ENCODE data around the gene RAB9B.
A peak's percentile ranks its signal among the peaks of the same experiment; 100 is the strongest.

RAB9B gene

GRCh38 chrX:103806862-103807474 is 25.1 kb downstream of the RAB9B start:
- DNase-seq: no peak

- DNase-seq: no peak
Observed at GRCh38 chrX:103805860-103806259, 26.2 kb downstream of the RAB9B start.

- no peak for DNase-seq
Observed at GRCh38 chrX:103800318-103800717, 31.7 kb downstream of the RAB9B start.

DNA sequence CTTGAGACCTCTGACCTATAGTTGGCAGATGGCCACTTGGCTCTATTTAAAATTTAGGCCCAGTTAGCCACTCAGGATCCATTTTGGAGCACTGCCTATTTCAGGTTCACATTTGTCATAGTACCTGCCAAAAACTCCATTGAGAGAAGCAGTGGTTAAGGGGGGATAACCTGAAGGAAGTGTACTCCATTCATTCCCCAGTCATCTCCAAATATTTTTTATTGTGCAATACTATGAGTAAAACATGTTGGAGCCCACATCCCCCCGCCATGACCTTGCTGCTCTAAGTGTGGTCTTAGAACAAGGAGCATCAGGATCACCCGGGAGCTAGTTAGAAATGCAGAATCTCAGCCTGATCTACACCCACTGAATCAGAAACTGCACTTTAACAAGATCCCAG is 34.4 kb downstream of the RAB9B start:
- no peak for DNase-seq

DNA sequence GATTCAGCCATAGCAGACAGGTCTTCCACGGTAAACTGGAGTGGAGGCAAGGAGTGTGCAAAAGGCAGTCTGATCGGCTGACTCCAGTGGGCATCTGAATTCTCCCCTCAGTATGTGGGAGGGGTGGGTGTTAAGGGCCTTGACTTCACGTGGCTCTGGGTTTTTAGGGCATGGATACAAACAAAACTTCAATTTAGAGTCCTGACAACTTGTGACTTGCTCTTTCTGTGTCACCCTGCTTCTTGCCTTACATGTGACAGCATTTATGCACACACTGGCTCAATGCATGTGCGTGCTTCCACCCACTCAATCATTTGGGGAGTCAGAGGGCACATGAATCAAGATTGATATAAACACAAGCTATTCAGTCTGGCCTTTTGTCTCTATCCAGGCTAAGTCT is 37.9 kb downstream of the RAB9B start:
- DNase-seq: no peak

DNA sequence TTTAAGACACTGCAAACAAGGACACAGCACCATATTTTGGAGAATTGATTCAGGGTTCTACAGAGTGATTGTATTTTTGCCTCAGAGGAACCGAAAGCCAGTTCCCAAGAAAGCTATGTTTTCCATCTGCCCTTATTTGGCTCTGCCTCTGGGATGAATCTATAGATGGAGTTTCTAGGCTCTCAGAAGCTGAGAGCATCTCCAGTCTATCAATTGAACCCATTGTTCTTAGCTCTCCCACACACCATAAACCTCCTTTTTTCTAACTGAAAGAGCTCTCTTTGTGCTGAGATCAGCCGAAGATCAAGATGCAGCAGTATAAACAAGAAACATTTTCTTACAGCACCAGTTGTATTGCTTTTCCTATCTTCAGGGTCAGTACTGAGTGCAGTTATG is 38.5 kb downstream of the RAB9B start:
- no peak for DNase-seq

DNA sequence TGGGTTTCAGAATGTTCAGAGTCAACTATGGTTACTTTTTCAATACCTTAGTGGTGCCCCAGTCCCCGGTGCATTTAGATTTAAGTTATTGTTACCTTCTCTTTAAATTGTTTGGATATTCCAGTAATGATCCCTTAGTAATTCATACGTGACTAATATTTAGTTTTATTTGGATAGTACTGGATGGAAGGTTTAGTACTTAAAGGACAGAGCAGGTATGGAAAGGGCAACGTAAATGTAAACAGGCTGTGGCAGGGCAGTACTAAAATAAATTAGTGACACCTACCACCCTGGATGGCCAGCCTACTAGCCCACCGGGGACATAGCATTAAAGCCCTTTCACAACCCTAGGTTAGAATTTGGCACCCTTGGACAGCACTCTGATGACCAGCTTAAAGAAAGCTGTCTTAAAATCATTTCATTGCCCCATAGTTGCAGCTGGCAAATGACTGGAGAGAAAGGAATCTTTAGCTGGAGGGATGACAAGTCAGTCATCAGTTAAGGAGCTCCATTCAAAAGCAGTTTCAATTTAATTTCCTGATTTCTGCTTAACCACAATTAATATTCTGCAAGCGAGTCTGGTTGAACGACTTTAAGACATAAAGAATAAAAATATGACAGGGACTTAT is 39.0 kb downstream of the RAB9B start:
- no peak for DNase-seq

- DNase-seq: no peak
Observed at GRCh38 chrX:103791826-103792485, 40.1 kb downstream of the RAB9B start.

DNA sequence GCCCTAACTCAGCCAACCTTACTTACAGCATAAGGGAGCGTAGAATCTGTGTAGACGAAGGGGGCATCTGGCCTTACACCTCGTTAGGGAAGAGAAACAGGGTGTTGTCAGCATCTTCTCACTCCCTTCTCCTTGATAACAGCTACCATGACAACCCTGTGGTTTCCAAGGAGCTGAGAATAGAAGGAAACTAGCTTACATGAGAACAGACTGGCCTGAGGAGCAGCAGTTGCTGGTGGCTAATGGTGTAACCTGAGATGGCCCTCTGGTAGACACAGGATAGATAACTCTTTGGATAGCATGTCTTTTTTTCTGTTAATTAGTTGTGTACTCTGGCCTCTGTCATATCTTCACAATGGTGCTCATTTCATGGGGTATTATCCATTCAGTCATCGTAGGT is 40.8 kb downstream of the RAB9B start:
- no peak for DNase-seq

DNA sequence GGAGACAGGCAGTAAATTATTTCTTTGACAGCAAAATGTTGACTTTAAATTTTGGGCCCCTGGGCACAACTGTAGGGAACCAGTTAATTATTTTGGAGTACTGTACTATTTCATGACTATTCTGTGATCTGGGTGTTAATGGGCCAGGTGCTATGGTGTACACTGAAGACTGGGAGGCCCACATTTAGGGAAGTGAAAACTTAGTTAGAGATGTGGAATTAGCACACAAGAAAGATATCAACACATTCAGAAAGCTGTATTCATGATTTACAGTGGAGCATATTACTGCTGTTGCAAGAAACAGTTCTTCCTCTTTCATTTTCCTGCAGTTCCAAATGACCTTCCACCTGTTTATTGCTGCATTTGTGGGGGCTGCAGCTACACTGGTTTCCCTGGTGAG is 43.1 kb downstream of the RAB9B start:
- DNase-seq: no peak

DNA sequence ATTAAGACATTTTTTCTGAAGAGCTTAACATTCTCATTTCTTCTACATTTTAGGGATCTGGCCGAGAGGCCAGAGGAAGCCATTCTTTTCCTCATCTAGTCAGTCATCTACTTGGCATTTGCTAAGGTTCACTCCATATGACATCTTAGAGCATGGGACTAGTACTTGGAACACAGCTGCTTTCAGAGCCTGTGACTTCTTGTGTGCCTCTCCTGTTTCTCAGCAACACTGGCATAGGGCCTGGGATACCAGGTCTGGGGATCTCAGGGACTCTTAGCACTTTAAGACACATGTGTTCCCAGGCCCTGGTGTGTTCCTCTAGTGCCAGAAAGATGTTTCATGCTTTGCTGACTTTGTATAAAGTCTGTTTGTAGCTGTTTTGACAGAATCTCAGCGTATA is 48.1 kb downstream of the RAB9B start:
- no peak for DNase-seq

- DNase-seq: no peak
Observed at GRCh38 chrX:103783196-103783595, 48.9 kb downstream of the RAB9B start.

GRCh38 chrX:103782640-103783039 is 49.4 kb downstream of the RAB9B start:
- no peak for DNase-seq

GRCh38 chrX:103781706-103782105 is 50.4 kb downstream of the RAB9B start:
- DNase-seq: no peak

- DNase-seq: no peak
Observed at GRCh38 chrX:103781062-103781402, 51.0 kb downstream of the RAB9B start.

DNA sequence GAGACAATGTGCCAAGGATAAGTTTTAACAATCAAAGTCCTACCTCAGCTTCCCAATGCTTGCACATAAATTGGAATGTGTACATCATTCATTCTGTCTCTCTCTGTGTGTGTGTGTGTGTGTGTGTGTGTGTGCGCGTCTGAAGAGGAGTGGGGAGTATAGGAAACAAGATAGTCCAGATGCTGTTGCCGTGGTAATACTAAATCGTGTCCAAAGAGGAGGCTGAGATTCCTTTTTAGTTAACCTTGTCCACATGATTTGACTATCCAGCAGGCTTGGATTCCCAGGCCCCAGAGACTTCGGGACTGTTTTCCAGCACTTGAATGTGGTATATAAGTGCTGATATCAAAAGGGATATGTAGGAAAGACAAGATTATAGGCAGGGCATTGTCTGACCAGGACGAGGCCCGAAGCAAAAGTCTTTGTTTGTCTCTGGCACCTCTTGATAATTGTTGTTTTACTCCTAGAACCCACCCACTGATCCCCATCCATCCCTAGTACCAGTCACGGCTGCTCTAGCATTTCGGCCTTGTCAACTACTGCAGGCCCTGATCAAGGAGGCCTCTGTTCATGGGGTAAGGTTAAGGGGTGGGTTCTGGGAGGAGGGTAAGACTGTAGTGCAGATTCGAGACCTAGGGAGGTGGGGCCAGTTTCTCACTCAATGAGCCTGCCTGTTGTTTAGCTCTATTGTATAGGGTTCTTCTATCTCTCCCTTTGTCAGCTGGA is 51.6 kb downstream of the RAB9B start:
- no peak for DNase-seq

GRCh38 chrX:103779141-103779789 is 52.8 kb downstream of the RAB9B start:
- no peak for DNase-seq

DNA sequence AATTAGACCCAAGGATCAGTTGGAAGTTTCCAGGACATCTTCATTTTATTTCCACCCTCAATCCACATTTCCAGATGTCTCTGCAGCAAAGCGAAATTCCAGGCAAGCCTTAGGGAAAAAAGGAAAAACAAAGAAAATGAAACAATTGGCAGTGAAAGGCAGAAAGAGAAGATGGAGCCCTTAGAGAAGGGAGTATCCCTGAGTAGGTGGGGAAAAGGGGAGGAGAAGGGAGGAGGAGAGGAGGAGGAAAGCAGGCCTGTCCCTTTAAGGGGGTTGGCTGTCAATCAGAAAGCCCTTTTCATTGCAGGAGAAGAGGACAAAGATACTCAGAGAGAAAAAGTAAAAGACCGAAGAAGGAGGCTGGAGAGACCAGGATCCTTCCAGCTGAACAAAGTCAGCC is 55.5 kb downstream of the RAB9B start, which contains the start of gene PLP1:
Gene PLP1 (plus strand): TSS at position 295 of the 400 bp plus-strand sequence. CDS start 156 bp downstream, outside the sequence.
- no peak for DNase-seq

GRCh38 chrX:103774070-103774642 is 57.9 kb downstream of the RAB9B start:
- peak; percentile 8 for DNase-seq

- DNase-seq: no peak
Observed at GRCh38 chrX:103773445-103773844, 58.6 kb downstream of the RAB9B start.
